ENCODE measurements around the gene LGALS12. TPM values are rescaled to one million over a fixed set of nuclear protein-coding genes. Genes with fewer than 3 reads are reported as not detected.
"Not testable (repeated sequence)": the region's sequence is repeated elsewhere in the genome, so short reads cannot be mapped to it uniquely, and the experiment has no call there.

Gene LGALS12
- total RNA-seq, 1 donor from 2014 or later: 0.14 TPM

DNA sequence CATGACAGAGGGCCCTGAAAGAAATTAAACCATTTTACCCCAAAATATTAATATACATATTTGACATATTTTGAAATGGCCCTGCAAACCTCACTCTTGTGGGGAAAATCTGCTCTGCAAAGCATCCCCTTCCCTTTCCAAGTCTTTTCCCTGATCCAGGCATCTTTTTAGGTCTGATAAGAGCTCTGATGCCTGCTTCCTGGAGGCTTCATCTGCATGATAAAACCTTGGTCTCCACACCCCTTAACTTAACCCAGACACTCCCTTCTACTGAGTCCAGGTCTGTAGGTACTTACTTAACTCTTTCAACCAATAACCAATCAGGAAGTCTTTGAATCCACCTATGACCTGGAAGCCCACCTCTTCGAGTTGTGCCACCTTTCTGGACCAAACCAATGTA is 1.8 kb upstream of the LGALS12 start:
- intact Hi-C loops (cut with micrococcal nuclease): no loop called here

DNA sequence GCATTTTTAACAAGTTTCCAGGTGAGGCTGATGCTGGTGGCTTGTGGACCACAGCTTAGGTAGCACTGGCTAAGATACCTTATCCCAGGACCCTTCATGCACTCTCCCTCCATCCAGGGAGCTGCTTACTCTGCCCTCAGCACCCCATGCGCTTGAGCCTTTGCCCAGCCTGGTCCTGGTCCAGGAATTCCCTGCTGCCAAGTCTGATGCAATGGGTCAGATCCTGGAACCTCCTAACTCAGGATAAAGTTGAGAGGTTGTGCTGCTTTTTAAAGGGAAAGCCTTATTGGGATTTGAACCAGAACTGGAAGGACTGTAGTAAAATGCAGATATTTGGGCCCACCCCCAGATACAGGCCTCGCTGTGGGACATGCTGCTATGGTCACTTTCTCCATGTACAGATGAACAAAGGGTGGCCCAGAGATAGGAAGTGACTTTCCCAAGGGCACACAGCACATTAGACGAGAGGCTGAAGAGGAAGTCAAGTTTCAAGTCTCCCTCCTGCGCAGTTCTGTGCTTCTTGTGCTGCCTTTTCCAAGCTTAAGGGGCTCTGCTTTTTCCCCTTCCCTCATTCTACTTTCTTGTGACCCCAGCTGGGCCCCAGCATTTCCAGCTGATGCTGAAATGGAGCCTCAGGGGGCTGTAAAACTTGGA is 824 bp upstream of the LGALS12 start:
- intact Hi-C loops (cut with micrococcal nuclease): no loop called here

DNA sequence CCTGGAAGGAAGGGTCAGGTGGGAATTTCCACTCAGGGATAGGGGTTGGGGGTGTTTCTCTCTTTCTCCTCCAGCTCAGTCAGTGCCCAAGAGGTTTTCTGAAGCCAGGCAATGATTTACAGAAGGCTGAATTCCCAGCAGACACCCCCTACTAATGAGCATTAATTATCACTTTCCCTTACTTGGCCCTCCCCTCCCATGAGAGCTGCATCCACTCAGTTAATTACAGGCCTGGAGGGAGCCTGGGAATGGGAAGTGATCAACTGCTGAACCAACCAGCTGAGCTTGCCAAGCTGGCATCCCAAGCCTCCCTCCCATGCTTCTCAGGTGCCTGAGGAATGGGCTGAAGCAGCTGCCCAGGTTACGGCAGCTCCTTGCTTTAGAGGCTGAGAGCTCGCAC is 992 bp downstream of the LGALS12 start:
- intact Hi-C loops (cut with micrococcal nuclease): no loop called here

DNA sequence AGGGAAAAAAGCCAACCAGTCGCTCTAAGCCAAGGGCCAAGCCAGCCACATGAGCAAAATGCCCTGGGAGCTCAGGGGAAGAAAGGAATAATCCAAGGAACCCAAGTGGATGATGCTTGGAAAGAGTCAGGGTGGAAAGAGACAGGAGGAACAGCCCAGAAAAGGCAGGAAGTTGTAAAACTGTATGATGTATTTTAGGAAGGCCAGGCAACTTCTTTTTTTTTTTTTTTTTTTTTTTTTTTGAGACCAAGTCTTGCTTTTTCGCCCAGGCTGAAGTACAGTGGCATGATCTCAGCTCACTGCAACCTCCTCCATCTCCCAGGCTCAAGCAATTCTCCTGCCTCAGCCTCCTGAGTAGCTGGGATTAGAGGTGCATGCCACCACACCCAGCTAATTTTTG is 1.6 kb downstream of the LGALS12 start:
- intact Hi-C loops (cut with micrococcal nuclease): no loop called here

DNA sequence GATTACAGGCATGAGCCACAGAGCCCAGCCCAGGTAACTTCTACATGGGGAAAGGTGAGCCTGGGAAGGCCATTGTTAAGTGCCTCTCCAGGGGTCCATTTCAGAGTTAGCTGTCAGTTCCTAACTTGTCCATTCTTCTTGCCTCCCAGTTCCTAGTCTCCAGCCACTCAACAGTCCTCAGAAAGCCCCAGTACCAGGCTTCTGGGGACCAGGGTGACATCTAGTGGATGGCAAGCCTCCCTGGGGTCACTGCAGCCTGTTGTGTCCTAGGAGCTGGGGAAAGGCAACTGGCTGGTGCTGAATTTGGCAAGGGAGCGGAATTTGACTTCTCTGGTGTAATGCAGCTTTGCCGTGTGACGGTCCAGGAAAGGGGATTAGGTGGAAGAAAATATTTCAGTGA is 2.1 kb downstream of the LGALS12 start:
- intact Hi-C loops (cut with micrococcal nuclease): no loop called here

DNA sequence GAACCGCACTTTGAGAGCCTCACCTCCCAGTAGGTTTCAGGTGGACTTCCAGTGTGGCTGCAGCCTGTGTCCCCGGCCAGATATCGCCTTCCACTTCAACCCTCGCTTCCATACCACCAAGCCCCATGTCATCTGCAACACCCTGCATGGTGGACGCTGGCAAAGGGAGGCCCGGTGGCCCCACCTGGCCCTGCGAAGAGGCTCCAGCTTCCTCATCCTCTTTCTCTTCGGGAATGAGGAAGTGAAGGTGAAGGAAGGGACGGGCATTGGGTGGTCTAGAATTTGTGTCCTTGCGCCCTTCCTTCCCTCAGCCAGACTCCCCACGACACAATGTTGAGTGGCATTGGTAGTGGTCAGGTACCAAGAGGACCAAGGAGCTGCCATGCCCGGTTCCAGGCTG is 2.9 kb downstream of the LGALS12 start:
- intact Hi-C loops (cut with micrococcal nuclease): no loop called here

DNA sequence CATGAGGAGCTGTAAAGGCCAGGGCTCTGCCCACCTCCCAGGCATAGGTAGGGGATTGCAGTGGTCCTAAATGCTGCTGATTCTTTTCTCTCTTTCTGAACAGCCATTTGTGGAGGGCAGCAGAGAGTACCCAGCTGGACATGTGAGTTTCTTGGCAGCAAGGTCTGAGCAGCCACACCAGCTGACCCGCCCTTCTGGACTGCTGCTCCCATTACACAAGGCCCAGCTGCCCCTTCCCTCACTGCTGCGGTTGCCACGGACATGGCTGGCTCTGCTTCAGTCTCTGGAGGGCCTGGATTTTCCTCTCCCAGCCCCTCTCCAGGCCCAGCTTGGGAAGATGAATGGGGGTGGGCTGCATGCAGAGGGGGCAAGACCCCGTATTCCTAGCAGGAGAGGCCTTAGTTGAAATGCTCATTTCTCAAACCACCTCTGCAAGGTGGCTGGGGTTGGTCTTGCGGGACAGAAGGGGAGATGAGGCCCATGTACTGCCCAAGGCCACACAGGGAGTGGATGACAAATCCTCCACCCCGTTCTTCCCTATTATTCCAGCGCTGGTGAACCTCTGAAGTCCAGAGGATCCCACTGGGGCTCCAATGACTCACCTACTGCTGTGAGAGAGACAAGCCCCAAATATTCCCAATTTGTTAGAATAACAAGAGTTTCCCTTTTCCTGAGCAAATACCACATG is 4.6 kb downstream of the LGALS12 start:
- intact Hi-C loops (cut with micrococcal nuclease): no loop called here

DNA sequence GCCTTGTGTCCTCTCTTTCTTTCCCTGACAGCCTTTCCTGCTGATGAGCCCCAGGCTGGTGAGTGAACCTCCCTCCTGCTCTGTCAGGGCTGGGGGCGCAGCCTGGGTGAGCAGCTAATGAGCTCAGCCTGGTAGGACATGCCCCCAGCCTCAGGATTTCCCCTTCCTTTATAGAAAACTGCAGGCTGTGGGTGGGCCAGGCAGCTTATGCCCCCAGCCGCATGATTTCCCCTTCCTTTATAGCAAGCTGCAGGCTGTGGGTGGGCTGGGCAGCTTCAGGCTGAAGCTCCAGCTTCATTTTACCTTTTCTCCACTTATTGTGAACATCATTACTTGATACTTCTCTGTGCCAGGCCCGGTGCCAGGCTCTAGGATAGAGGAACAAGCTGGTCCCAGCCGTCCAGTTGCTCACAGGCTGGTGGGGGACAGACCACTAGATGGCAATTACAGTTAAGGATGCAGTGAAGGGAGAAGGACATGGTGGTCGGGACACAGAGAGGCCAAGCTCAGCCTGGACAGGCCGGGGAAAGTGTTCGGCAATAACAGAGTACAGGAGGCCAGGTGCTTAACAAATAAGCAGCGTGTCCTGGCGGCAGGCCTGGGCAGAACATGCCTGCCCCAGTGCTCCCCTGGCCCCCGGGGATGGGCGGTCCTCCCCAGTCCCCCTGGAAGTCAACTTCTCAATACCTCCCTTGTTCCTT is 5.3 kb downstream of the LGALS12 start:
- intact Hi-C loops (cut with micrococcal nuclease): no loop called here

DNA sequence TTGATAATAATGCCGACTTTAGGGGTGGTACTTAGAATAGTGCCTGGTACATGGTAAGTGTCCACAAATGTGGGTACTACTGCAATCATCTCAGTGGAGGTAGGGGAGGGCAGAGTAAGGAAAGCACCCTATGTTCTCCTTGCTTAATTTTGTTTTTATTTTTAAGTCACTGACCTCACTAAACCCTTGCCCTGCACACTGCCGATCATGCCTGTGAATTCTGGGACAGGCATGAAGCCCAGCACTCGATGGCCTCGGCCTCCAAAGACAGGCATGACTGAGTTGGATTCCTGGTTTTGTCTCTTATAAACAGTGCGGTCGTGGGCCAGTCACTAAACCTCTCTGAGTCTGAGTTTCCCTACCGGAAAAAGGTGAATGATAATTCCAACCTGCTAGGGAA is 6.9 kb downstream of the LGALS12 start:
- intact Hi-C loops (cut with micrococcal nuclease): no loop called here

DNA sequence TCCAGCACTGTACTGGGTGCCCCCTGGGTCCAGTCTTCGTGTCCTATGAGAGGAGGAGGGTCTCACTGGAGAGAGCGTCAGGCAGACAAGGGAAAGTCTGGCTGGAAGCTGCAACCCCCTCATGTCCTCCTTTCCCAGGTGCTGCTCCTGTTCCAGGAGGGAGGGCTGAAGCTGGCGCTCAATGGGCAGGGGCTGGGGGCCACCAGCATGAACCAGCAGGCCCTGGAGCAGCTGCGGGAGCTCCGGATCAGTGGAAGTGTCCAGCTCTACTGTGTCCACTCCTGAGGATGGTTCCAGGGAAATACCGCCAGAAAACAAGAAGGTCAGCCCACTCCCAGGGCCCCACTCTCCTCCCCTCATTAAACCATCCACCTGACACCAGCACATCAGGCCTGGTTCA is 10.2 kb downstream of the LGALS12 start:
- intact Hi-C loops (cut with micrococcal nuclease): no loop called here

DNA sequence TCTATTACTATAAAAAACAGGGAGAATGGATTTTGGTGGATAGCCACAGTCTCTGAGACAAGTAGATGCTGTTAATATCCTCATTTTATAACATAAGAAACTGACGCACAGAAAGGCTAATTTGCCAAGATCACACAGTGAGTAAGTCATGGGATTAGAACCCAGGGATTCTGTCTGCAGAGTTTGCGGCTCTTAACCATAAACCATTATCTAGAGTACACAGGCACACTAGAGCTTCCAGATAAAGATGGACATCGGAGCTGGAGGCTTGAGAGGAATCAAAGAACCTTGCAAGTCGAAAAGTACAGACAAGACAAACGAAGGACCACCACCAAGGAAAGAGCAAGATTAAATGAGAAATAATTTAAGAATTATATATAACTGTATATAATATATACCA is 11.3 kb downstream of the LGALS12 start:
- intact Hi-C loops (cut with micrococcal nuclease): no loop called here

DNA sequence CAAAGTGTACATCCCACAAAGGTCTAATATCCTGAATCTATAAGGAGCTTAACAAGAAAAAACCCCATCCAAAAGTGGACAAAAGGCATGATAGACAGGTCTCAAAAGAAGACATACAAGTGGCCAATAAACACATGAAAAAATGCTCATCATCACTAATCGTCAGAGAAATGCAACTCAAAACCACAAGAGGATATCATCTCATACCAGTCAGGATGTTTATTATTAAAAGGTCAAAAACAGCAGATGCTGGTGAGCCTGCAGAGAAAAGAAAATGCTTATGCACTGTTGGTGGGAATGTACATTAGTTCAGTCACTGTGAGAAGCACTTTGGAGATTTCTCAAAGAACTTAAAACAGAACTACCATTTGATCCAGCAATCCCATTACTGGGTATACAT is 12.7 kb downstream of the LGALS12 start:
- intact Hi-C loops (cut with micrococcal nuclease): no loop called here

DNA sequence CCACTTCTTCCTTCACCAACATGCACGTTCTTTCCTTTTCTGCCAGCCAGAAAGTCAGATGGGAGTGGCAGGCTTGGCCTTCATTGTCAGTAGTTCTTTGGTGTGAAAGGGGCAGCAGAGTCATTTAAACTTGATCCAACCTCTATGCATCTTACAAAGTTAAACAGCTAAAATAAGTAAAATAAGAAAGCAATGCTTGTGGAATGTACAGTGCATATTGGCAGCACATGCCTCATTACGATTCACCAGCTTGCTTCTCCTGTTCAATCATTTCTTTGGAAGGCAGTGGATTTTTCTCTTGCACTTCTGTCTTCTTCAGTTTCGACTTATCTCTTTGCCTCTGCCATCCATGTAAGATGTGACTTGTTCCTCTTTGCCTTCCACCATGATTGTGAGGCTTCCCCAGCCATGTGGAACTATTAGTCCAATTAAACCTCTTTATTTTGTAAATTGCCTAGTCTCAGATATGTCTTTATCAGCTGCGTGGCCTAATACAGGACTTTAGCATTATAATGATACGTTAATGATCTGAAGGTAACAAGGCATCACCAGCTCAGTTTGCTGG is 14.8 kb downstream of the LGALS12 start:
- intact Hi-C loops (cut with micrococcal nuclease): no loop called here

DNA sequence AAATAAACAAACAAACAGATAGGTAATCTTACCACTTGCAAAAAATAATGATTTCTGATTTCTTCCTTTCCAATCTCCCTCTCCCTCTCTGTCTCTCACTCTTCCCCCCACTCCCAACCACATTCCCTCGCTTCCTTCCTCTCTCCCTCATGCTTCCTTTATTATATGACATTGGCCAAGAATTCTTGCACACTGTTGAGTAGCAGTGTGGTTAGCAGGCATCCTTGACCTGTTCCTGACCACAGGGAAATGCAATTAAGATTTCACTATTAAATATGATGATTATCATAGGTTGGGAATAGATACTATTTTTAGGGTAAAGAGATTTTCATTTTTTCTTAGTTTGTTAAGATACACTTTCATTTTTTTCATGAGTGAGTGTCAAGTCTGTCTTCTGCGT is 16.0 kb downstream of the LGALS12 start:
- intact Hi-C loops (cut with micrococcal nuclease): no loop called here

DNA sequence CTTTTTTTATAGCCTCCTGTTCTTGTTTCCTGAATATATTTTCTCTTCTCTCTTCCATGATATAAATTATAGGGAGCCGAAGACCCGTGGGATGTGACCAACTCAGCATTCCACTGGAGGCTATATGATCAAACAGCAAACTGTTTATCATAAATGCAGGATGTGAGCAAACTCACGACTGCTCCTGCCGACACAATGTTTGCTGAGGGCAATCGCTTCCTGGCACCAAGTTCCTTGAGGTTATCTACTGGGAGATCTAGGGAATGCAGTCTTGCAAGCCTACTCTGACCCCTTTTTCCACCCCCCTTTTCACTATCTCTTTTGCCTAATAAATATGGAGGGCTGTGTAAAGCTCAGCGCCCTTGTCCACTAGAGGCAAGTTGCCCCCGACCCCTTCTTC is 17.3 kb downstream of the LGALS12 start:
- intact Hi-C loops (cut with micrococcal nuclease): no loop called here

DNA sequence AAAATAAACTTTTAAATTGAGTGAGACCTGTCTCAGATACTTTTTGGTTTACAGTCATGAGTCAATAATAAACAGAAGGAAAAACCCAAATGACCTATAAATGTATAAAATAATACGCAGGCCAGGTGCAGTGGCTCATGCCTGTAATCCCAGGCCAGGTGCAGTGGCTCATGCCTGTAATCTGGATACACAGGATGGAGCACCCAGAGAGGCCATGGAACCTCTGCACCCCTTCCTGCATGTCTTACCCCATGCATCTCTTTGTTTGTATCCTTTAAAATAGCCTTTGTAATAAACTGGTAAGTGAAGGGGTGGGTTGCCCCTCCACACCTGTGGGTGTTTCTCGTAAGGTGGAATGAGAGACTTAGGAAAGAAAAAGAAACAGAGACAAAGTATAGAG is 21.8 kb downstream of the LGALS12 start:
- intact Hi-C loops (cut with micrococcal nuclease): no loop called here

DNA sequence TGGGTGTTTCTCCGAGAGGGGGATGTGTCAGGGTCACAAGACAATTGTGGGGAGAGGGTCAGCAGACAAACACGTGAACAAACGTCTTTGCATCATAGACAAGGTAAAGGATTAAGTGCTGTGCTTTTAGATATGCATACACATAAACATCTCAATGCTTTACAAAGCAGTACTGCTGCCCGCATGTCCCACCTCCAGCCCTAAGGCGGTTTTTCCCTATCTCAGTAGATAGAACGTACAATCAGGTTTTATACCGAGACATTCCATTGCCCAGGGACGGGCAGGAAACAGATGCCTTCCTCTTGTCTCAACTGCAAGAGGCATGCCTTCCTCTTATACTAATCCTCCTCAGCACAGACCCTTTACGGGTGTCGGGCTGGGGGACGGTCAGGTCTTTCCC is 22.3 kb downstream of the LGALS12 start:
- intact Hi-C loops (cut with micrococcal nuclease): not testable (repeated sequence)

DNA sequence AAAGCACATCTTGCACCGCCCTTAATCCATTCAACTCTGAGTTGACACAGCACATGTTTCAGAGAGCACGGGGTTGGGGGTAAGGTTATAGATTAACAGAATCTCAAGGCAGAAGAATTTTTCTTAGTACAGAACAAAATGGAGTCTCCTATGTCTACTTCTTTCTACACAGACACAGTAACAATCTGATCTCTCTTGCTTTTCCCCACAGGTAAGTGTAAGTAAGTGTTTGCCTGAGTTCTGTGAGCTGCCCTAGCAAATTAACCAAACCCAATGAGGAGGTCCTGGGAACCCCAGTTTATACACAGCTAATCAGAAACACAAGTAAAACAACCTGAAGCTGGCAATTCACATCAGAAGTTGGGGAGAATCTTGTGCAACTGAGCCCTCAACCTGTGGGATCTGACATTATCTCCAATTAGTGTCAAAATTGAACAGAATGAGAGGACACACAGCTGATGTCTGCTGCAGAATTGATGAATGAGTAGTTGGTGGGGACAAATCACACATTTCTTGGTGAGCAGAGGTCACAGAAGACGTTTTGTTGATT is 22.9 kb downstream of the LGALS12 start:
- intact Hi-C loops (cut with micrococcal nuclease): not testable (repeated sequence)

DNA sequence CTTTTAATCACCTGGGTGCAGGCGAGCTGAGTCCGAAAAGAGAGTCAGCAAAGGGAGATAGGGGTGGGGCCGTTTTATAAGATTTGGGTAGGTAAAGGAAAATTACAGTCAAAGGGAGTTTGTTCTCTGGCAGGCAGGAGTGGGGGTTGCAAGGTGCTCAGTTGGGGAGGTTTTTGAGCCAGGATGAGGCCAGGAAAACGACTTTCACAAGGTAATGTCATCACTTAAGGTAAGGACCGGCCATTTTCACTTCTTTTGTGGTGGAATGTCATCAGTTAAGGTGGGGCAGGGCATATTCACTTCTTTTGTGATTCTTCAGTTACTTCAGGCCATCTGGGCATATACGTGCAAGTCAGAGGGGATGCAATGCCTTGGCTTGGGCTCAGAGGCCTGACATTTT is 23.5 kb downstream of the LGALS12 start:
- intact Hi-C loops (cut with micrococcal nuclease): not testable (repeated sequence)

DNA sequence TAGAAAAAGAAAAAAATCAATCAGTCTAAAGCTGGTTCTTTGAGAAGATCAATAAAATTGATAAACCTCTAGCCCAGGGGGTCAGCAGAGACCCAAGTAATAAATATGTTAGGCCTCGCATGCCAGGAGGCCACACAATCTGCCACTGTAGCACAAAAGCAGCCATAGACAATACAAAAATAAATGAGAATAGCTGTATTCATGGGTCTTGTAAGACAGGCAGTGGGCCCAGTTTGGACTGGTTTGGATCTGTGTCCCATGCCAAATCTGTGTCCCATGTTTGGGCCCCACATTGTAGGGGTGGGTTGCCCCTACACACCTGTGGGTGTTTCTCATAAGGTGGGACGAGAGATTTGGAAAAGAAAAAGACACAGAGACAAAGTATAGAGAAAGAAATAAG is 24.1 kb downstream of the LGALS12 start:
- intact Hi-C loops (cut with micrococcal nuclease): loop anchor here (10.0 kb wide), 1 partner anchor 85 kb away; the partner anchor contains the start of gene PLAAT3

DNA sequence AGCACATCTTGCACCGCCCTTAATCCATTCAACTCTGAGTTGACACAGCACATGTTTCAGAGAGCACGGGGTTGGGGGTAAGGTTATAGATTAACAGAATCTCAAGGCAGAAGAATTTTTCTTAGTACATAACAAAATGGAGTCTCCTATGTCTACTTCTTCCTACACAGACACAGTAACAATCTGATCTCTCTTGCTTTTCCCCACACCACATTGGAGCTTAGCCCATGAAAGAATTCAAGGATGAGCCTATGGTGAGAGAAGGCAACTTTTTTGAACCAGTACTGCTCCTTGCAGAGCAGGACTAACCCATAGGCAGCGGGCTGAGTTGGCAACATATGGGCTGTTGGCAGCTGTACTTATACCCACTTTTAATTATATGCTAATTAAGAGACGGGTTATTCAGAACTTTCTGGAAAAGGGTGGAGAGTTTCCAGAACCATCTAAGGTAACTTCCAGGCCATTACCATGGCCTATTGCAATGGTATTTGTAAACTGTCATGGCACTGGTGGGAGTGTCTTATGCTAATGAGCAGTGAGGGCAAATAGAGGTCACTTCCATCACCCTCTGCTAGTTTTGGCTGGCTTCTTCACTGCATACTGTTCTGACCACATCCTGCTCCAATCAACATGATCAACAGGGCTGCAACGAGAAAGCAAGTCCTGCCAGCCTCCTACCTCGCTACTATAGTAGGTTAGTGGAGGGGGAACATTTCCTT is 25.3 kb downstream of the LGALS12 start:
- intact Hi-C loops (cut with micrococcal nuclease): loop anchor here (1.0 to 10.0 kb wide), 3 partner anchors 36 to 84 kb away; partner anchors contain the start of genes PLAAT3 and PLAAT5
